GM06990 (cell line): ENCODE data around the gene SNAPC4.

ENCODE experiments used
- DNase-seq: peaks from one replicate; pipeline ENCODE4 v3.0.0-alpha.2; 2011; ENCODE audit not compliant: insufficient read length; ENCODE audit errors: extremely low read depth
- H3K27me3 ChIP-seq: replicated peaks from 2 replicates; pipeline ENCODE4 v1.6.0; 2011; ENCODE audit warnings: low read length; ENCODE audit not compliant: control insufficient read depth, insufficient read depth
- H3K36me3 ChIP-seq: 2 replicates; pipeline ENCODE4 v1.5.1; 2011; ENCODE audit warnings: low read length; ENCODE audit not compliant: control insufficient read depth, insufficient read depth
- H3K4me3 ChIP-seq: replicated peaks from 2 replicates; pipeline ENCODE4 v1.5.1; 2011; ENCODE audit warnings: low read depth, mild to moderate bottlenecking, control low read depth, low read length
- TF ChIP-seq, protein P1 (sequence below): IDR thresholded peaks from 2 replicates; pipeline ENCODE4 v1.5.1; 2011; ENCODE audit warnings: low read length, control low read depth, mild to moderate bottlenecking, inconsistent platforms; ENCODE audit not compliant: insufficient read depth, poor library complexity, severe bottlenecking

SNAPC4 gene

GRCh38 chr9:136359774-136360718 lies 39.9 kb downstream of the SNAPC4 start:
- Histone ChIP-seq H3K4me3 (no peak overlapping the region), H3K27me3 (no peaks in the 10 kb centered on the region; the same call in 1 of the 2 replicates), H3K36me3 (no peaks in the 10 kb centered on the region)
- TF ChIP-seq, protein P1, sequence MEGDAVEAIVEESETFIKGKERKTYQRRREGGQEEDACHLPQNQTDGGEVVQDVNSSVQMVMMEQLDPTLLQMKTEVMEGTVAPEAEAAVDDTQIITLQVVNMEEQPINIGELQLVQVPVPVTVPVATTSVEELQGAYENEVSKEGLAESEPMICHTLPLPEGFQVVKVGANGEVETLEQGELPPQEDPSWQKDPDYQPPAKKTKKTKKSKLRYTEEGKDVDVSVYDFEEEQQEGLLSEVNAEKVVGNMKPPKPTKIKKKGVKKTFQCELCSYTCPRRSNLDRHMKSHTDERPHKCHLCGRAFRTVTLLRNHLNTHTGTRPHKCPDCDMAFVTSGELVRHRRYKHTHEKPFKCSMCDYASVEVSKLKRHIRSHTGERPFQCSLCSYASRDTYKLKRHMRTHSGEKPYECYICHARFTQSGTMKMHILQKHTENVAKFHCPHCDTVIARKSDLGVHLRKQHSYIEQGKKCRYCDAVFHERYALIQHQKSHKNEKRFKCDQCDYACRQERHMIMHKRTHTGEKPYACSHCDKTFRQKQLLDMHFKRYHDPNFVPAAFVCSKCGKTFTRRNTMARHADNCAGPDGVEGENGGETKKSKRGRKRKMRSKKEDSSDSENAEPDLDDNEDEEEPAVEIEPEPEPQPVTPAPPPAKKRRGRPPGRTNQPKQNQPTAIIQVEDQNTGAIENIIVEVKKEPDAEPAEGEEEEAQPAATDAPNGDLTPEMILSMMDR = no peak
- DNase-seq = no peak

GRCh38 chr9:136358888-136359287 lies 41.1 kb downstream of the SNAPC4 start:
- Histone ChIP-seq H3K27me3 (no peaks in the 10 kb centered on the region; the same call in 1 of the 2 replicates), H3K4me3 (no peak overlapping the region), H3K36me3 (no peaks in the 10 kb centered on the region)
- no peak for DNase-seq
- TF ChIP-seq, protein P1 = no peak

DNA sequence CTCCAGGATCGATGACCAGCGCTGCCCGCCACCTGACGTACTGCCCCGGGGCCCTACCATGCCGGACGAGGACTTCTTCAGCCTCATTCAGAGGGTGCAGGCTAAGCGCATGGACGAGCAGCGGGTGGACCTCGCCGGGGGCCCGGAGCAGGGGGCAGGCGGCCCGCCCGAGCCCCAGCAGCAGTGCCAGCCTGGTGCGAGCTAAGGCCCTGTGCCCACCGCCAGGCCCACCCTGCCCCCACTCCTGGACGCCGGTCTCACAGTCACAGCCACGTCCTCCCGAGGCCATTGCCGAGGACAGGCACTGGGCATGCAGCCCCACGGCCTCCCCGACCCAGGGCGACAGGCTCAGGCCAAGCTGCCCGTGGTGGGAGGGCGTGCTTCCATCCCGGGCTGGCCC lies 42.0 kb downstream of the SNAPC4 start:
- TF ChIP-seq, protein P1 = no peak
- H3K4me3 ChIP-seq = no peak overlapping the region
- DNase-seq = no peak
- no peaks in the 10 kb centered on the region for H3K36me3 ChIP-seq
- no peaks in the 10 kb centered on the region; the same call in 1 of the 2 replicates for H3K27me3 ChIP-seq

DNA sequence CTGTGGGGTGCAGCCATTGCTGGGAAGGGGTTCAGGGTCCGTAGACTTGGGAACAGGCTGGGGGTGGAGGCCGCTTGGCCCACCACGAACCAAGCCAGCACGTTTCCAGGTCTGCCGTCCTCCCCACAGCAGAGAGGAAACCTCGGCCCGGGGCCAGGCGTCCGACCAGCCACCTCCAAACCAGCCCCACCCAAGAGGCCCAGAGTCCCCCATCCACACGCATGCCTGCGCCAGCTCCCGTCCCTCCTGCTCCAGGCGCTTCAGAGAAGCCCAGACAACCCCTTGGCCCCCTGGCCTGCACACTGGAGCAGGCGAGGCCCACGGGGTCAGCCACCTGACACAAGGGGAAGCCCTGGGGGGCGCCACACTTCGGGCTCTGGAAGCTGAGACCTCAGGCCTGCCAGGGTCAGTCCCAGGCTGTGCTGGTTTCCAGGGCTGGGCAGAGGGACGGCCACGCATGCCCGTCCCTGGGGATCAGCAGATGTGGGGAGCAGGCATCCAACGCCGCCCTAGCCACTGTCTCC lies 42.7 kb downstream of the SNAPC4 start:
- H3K4me3 ChIP-seq = no peak overlapping the region
- H3K36me3 ChIP-seq = no peaks in the 10 kb centered on the region
- no peak for DNase-seq
- no peaks in the 10 kb centered on the region; the same call in 1 of the 2 replicates for H3K27me3 ChIP-seq
- TF ChIP-seq, protein P1 = no peak

DNA sequence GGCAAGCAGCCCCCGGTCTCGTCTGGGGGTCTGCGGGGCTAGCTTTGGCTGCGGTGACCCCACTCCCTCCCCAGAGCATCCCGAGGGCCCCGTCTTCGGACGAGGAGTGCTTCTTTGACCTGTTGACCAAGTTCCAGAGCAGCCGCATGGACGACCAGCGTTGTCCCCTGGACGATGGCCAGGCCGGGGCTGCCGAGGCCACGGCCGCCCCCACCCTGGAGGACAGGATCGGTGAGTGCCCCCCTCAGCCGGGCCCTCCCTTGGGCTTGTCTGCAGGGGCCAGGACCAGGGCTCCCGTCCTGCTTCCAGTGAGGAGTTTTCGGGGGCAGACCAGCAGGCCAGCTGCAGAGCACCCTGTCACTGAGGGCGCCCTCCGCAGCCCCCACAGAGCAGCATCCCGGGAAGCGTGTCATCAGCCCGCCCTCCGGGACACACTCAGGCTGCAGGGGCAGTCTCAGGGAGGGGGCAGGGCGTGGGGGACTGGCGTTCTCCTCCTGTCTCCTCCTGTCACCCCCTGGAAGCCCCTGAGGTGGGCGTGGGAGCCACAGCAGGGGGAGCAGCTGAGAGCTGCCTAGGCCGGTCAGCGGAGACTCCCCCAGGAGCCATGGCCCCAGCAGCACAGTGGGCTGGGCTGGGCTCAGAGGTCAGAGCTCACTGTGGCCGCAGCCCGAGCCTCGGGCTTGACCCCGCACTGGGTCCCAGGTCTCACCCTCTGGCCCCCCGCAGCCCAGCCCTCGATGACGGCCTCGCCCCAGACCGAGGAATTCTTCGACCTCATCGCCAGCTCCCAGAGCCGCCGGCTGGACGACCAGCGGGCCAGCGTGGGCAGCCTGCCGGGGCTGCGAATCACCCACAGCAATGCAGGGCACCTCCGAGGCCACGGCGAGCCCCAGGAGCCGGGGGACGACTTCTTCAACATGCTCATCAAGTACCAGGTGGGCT lies 44.1 kb downstream of the SNAPC4 start:
- H3K4me3 ChIP-seq = no peak overlapping the region
- H3K36me3 ChIP-seq = no peaks in the 10 kb centered on the region
- TF ChIP-seq, protein P1 = no peak
- DNase-seq = no peak
- no peaks in the 10 kb centered on the region; the same call in 1 of the 2 replicates for H3K27me3 ChIP-seq
